NCI-H748 (cell line): ENCODE data around the gene LYST.
A peak's percentile ranks its signal among the peaks of the same experiment; 100 is the strongest.
"Not testable (repeated sequence)": the region's sequence is repeated elsewhere in the genome, so short reads cannot be mapped to it uniquely, and the experiment has no call there.

Experiments
- DNase-seq: peaks from one replicate; lab custom pipeline; 2025; ENCODE audit not compliant: unreplicated experiment; lab: John Stamatoyannopoulos, UW

LYST gene

DNA sequence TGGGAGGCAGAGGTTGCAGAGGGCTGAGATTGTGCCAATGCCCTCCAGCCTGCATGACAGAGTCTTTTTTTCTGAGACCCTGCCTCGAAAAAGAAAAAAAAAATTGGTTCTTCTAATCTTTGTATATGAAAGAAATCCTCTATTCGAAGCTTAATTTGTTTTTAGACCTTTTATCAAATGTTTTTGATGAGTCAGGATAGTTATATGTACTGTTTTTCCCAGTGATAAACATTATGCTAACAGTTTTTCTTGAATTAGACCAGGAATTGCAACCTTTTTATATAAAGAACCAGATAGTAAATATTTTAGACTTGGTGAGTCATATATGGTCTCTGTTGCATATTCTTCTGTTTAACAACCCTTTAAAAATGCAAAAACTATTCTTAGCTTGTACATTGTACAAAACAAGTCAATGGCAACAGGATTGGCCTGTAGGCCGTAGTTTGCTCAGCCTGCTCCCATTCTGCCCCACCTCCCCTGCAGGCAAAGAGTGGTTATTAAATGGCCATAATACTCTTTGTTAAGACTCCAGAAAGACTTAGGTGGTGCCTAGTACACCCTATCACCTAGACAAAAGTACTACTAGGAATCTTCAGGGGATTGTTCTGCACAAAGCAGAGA lies 45.2 kb downstream of the LYST start:
- DNase-seq: no peak

DNA sequence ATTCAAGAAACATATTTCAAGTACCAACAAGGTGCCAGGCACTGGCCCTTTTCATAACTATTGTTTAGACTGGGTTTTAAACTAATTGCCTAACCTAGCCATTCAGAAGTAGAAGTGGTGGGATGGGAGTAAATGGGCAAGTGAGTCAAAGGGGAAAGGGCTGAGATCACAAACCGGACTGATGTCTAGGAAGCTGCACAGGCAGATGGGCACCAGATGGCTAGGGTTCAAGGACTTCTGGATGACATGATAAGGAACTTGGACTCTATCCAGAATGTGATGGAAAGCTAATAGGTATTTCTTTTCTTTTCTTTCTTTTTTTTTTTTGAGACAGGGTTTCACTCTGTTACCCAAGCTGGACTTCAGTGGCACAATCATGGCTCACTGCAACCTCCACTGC lies 46.6 kb downstream of the LYST start:
- DNase-seq: no peak

DNA sequence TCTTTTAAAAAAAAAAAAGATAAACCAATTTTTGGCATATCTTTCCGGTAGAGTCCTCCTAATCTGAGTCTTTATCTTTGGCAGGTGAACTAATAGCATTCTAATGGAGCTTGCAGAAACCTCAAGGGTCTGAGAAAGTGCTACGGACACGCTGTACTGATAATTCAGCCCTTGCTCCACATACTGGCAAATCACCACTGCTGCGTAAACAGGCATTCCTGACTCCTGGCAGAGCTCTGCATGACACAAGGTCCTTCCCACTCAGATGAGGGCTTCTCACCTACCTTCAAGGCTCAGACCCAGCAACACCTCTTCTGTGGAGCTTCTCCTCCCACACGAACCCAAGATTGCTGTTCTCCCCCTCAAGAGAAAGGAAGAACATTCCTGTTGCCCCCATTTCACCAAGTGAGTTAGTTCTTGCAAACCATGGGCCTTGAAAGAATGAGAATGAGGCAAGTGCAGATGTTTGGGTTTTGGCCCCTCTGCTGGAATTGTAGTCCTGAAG lies 48.0 kb downstream of the LYST start:
- no peak for DNase-seq

DNA sequence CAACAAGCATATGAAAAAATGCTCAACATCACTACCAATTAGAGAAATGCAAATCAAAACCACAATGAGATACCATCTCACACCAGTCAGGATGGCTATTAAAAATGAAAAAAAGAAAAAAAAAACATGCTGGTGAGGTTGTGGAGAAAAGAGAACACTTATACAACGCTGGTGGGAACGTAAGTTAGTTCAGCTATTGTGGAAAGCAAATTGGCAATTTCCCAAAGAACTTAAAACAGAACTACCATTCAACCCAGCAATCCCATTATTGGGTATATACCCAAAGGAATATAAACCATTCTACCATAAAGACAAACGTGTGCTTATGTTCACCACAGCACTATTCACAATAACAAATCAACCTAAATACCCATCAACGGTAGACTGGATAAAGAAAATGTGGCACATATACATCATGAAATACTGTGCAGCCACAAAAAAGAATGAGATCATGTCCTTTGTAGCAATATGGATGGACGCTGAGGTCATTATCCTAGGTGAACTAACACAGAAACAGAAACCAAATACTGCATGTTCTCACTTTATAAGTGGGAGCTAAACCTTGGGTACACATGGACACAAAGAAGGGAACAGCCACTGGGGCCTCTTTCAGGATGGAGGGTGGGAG lies 49.5 kb downstream of the LYST start:
- peak; percentile 4 for DNase-seq

DNA sequence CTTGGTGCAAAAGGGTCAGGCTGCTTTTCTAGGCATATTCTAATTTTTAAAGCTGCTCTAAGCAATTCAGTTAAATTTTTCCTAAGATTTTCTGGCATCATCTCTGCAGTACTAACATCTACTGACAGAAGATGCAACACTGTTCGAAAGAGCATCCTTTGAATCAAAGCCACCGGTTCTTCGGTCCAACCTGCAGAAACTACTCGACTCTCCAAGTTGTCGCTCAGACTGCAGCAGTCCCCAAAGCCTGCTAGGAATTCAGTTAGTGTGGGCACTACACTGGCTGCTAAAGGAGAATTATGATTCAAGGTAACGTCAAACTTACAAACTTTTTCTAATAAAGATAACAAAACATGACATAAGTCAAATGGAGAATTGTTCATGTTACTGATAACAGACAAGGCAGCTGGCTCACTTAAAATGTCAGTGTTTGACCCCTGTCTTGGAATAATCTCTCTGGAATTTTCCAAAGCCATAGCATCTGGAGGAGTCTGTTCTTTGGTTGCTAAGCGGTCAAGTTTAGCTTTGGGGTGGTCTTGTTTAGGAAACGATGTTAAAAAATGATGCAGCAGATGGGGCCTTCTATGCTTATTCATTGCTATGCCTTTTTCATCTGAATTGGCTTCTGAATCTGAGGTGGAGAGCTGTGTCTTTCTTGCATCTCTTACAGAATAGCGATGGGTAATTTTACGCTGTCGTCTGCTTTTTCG lies 56.9 kb downstream of the LYST start:
- DNase-seq: no peak

DNA sequence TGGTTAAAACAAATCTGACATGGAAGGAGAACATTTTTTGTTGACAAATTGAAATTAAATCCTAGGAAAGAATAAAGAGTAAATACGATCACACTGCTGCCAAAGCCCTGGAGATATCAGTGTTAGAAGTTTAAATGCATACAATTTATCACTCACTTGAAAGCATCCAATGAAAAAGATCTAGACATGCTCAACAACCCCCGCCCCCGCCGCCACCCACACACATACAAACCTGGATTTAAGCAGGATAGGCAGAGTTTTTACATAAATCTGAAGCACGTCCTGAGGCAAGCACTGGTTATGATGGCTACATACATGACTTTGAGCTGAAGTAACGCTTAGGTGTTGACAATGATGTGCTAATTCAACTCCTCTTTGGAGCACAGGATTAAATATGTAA lies 58.5 kb downstream of the LYST start:
- no peak for DNase-seq

DNA sequence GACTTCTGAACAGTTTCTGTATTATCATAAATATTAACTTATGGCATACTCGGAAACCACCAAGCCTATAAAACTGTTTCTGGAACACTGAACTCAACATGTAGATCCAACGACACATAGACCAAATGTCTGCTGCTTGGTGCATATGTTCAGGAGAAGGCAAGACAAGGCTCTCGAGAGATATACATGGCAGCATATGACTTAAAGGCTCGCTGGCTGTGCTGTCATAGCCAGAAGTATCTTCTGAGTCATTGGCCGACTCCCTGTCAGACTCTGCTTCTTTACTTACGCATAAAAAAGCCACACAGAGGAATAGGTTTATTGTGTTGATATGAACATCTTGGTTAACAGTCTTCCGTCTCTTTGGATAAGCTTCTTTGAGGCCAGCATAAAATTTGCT lies 60.6 kb downstream of the LYST start:
- no peak for DNase-seq

DNA sequence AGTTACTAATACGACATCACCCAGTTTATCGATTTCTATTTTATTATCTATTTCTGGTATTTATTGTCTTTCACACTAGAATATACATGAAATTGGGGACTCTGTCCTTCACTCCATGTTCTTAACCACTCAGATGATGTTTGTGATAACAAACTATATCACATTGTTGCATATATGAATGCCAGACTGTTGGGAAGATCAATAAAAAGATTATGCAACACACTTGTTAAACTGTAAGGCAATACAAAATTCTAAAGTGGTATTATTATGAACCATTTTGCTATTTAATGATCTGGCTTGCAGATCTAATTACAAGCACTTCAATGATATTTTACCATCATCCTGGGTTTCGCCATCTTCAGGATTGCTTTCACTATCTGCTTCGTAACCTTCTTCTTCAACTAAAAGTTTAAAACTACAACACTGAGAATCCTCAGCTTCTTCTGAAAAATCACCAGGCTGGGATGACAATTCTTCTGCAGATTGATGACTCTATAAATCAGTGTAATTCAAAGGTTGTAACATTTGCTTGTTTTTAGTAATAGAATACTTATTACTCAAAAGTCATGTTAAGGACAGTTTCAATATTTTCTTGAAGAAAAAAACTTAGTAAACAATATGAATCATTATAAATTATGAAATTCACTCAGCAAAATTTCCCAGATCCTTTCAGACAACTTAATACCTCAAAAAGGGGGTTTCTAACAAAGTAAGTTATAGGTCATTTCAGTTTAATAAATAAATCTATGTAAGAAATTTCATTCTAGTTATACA lies 63.9 kb downstream of the LYST start:
- no peak for DNase-seq

DNA sequence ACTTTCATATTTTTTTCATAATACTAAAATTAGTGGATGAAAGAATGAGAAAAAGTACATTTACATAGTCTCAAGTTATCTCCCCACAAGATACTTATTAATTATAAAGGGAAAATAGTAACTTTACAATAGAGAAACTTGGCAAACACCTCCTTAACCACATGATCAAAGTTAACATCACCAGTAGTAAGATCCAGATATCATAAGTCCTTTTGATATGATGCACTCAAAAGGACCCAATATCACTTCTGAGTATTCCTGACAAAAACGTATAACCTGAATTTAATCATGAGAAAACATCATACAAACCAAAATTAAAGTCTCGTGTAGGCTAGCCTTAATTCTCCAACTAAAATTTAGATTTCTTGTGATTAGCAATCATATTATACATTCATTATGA lies 67.4 kb downstream of the LYST start:
- DNase-seq: no peak

DNA sequence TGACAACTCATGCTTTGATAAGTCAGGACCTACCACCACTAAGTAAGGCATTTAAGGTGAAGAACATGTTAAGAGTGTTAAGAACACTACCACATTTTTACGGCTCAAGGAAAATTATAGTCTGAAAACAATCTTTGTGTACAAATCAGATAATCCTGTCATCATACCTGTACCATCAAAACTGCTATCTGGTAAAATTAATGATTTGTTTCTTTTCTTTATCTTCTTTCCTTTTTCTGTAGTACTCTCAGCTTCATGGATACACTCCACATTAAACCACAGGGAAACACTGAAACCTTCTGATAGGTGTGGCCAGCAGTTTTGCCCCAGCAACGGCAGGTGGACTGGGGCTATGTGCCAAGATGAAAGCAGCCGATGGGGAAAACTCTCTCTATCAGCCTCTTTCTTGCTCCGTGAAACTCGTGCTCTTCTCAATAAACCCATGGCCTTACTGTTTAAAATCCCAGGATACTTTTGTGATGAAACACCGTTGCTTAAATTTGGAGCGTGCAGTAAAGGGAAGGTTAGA lies 75.1 kb downstream of the LYST start:
- no peak for DNase-seq

DNA sequence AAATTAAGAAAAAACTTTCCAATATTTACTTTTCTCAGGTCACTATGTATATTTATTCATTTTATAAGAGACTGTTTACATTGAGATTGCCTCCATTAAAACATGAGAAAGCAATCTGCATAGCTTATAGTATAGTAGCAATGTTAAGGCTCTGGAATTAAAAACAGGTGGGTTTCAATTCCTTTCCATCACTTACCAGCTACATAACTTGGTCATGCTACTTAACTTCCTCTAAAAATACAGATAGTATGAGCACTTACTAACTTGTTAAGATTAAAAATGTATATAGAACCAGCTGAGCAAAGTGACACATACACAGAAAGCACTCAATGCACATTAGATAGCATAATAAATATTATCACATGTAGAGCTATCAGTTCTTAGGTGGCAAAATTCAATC lies 76.6 kb downstream of the LYST start:
- DNase-seq: no peak

DNA sequence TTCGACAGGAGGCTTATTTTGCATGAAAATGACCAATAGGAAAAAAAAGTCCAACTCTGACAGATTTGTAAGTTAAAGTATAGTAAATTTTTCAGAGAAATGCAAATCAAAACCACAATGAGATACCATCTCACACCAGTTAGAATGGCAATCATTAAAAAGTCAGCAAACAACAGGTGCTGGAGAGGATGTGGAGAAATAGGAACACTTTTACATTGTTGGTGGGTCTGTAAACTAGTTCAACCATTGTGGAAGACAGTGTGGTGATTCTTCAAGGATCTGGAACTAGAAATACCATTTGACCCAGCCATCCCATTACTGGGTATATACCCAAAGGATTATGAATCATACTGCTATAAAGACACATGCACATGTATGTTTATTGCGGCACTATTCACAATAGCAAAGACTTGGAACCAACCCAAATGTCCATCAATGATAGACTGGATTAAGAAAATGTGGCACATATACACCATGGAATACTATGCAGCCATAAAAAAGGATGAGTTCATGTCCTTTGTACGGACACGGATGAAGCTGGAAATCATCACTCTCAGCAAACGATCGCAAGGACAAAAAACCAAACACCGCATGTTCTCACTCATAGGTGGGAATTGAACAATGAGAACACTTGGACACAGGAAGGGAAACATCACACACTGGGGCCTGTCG lies 80.3 kb downstream of the LYST start:
- DNase-seq: not testable (repeated sequence)

DNA sequence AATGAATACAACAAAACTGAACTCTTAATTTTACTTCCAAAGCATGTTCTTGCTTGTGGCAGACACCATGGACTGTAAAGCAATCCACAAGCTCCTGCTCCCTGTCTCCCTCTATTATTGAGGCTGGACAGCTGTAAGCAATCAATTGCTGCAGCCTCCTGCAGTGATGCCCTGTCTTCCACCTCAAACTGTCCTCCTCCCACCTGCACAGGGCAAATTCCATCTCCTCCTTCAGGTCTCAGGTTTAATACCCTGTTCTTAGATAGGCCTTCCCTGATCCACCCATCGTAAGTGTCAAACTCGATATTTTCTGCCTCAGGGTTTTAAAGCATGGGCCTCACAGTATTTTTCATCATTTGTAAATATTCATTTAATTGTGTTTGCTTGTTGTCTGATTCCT lies 81.8 kb downstream of the LYST start:
- no peak for DNase-seq

DNA sequence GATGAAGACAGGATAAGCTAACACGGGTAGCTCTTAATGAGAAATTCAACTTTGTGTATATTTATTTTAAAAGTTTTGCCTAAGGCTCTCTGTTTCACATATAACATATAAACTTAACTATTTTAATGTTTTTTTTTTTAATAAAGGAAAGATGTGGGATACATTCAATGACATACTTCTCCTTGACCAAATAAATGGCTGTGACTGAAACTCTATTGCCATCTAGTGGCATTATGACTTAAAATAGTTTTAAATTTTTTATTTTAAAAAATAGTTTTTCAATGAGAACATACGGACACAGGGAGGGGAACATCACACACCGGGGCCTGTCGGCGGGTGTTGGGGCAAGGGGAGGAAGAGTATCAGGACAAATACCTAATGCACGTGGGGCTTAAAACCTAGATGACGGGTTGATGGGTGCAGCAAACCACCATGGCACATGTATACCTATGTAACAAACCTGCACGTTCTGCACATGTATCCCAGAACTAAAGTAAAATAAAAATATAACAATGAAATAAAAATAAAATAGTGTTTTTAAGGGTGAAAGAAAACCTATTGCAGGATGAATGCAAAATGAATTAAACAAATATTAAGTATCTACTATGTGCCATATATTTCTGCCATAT lies 83.4 kb downstream of the LYST start:
- peak; percentile 33 for DNase-seq

DNA sequence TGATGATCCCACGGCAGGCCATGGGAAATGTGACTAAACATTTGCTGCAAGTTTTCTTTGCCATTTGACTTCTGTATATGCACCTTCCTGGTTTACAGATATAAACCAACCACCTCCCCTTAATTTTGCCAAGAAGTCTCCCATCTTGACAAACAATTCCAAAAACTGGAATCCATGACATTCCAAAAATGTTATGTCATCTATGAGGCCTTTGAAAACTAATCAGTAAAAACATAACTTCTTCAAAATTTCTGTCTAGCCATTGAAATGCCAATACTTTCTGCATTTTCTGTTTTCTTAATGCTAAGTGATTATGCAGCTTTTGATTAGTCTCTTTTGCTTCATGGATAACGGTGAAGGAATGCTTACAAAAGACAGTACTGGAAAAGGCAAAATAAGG lies 84.1 kb downstream of the LYST start:
- no peak for DNase-seq

DNA sequence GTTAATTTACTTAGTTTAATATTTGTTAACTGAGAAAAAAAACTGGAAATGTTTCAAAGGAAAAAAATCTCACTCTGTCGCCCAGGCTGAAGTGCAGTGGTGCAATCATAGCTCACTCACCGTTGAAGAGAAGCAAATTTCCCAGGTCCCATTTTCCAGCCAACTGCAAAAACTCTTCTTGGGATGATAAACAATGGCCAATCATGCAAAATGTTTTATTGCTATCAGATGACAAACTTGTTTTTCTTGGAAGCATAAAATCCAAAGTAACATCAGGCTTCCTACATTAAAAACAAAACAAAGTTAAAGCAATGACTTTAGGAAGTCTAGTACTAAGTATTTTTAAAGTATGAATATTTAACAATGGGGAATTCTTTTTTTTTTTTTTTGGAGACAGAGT lies 84.9 kb downstream of the LYST start:
- no peak for DNase-seq

DNA sequence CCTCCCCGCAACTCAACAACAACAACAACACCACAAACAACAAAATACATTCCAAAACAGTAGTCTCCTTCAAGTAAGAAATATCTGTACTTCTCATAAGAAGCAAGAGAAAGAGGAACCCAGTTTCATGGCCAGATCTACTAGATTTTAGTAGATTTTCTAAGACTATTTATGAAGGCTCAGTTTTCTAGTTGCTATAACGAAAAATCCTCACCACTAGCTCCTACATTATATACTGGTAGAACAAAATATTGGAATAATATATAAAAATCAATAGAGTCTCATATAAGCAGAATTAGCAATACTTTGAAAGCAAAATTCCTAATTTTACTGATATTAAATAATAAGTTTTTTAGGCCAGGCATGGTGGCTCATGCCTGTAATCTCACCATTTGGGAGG lies 86.9 kb downstream of the LYST start:
- DNase-seq: no peak

DNA sequence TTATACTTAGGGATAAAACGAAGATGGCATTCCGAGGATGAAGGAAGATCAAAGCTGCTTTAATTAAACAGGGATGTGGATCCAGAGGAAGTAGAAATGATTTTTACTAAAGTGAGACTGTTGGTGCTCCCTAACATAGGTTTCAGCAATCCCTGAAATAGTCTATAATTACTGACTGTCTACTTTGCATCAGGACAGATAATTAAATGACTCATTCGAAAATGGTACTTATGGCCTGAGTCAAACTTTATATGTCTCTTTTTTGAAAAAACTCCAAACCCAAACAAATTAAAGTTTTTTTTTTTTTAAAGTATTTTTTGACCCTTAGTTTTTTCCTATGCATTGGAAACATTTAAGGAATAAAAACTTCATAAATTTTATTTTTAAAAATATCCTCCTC lies 90.3 kb downstream of the LYST start:
- no peak for DNase-seq

DNA sequence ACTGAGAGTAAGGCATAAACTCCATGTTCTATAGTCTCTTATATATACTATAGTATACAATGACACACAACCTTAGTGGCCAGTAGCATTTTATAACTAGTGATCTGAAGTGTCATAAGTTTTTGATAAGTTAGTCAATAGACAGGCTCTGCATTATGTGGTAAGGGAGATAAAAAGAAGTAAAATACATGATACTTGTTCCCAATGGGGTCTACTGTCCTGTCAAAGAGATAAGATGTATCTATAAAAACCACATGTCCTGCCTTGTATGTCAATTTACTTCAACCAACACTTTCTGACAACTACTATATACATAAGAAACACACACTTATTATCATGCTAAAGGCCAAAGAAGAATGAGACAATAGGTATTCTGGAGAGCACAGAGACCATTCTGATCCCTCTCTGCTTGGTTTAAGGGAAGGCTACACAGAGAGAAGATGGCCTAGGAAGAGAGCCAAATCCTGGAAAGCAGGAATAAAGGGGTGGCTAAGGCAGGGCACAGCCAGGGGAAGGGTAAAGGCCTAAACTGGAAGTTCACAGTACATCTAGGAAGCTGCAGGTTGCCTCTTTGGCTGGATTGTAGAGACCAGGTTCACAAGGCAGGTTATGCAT lies 91.4 kb downstream of the LYST start:
- DNase-seq: no peak

DNA sequence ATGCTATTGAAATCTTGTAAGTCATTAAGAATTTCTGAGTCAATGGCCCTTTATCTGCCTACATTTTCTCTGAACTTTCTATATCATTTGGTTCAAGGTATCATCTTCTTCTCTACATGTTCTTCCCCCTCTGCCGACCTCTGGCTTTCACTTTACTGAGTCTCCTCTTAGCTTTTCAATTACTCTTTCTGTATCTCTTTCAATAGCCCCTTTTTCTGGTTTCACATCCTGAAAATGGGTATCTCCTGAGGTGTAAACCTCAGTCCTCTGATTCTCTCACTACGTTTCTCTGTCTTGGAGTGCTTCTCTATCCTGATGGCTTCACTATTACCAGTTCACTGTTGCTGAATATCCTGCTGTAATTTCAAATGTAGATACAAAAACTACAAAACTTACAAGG lies 98.9 kb downstream of the LYST start:
- DNase-seq: no peak
